GM18505 (cell line): ENCODE measurements around the gene GPRIN2.
"Not testable (repeated sequence)": the region's sequence is repeated elsewhere in the genome, so short reads cannot be mapped to it uniquely, and the experiment has no call there.

ENCODE experiments used
- ATAC-seq: cut with Tn5 transposase; IDR thresholded peaks from one replicate; pipeline ENCODE4 v1.9.1; 2021; ENCODE audit not compliant: unreplicated experiment
- POLR2A ChIP-seq: IDR thresholded peaks from 4 replicates; pipeline ENCODE4 v1.6.1; 2011; ENCODE audit warnings: borderline replicate concordance; ENCODE audit not compliant: insufficient read depth, insufficient read length; ENCODE audit errors: extremely low read depth

The GPRIN2 gene

GRCh38 chr10:46538155-46538554 is 18.3 kb downstream of the GPRIN2 start:
- no peak for TF ChIP-seq POLR2A
- ATAC-seq: no peak

GRCh38 chr10:46537309-46537708 is 19.1 kb downstream of the GPRIN2 start:
- no peak for ATAC-seq
- no peak for TF ChIP-seq POLR2A

- no peak for ATAC-seq
- TF ChIP-seq POLR2A: no peak
Observed at GRCh38 chr10:46536781-46537180, 19.7 kb downstream of the GPRIN2 start.

GRCh38 chr10:46536171-46536570 is 20.3 kb downstream of the GPRIN2 start:
- no peak for TF ChIP-seq POLR2A
- ATAC-seq: no peak

- ATAC-seq: no peak
- no peak for TF ChIP-seq POLR2A
Observed at GRCh38 chr10:46534828-46535524, 21.5 kb downstream of the GPRIN2 start.

GRCh38 chr10:46532256-46532655 is 24.2 kb downstream of the GPRIN2 start:
- ATAC-seq: not testable (repeated sequence)

- no peak for ATAC-seq
- no peak for TF ChIP-seq POLR2A
Observed at GRCh38 chr10:46530249-46531186, 25.9 kb downstream of the GPRIN2 start.

- not testable (repeated sequence) for ATAC-seq
Observed at GRCh38 chr10:46529742-46530141, 26.7 kb downstream of the GPRIN2 start.

GRCh38 chr10:46528675-46529615 is 27.5 kb downstream of the GPRIN2 start:
- ATAC-seq: no peak
- TF ChIP-seq POLR2A: no peak

- no peak for TF ChIP-seq POLR2A
- no peak for ATAC-seq
Observed at GRCh38 chr10:46528171-46528671, 28.2 kb downstream of the GPRIN2 start.

- ATAC-seq: no peak
- TF ChIP-seq POLR2A: no peak
Observed at GRCh38 chr10:46527241-46527811, 29.1 kb downstream of the GPRIN2 start.

GRCh38 chr10:46526682-46527038 is 29.8 kb downstream of the GPRIN2 start:
- no peak for ATAC-seq
- TF ChIP-seq POLR2A: no peak
